Measurements from ENCODE around the gene TBC1D9.

The TBC1D9 gene

DNA sequence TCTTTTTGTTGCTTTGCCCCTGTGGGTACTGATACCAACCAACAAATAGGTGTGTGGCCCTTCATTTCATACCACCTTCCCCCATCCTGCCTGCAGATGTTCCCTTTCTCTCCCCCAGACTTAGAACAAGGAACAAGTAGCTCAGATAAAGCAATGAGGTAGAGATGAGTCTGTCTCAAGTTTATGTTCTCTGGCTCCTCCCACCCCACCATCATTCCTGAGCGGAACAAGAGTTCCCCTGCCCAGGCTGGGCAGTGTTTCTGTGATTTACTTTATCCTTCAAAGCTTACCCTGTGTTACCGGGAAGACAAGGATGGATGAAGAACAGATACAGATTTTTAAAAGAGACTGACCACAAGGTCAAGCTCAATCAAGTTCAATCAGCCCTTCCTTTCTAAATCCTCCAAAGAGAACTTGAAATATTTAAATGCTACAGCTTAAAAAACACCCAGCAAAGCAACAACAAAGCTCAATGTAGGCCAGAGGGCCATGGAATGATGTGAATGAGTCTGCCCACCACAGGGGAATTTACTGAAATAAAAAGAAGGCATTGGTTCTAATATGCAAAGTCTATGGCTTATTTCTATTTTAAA, 107.4 kb downstream of the TBC1D9 start:
- DNase-seq (ENCODE audit: low read depth in 2 of 2): no peak

DNA sequence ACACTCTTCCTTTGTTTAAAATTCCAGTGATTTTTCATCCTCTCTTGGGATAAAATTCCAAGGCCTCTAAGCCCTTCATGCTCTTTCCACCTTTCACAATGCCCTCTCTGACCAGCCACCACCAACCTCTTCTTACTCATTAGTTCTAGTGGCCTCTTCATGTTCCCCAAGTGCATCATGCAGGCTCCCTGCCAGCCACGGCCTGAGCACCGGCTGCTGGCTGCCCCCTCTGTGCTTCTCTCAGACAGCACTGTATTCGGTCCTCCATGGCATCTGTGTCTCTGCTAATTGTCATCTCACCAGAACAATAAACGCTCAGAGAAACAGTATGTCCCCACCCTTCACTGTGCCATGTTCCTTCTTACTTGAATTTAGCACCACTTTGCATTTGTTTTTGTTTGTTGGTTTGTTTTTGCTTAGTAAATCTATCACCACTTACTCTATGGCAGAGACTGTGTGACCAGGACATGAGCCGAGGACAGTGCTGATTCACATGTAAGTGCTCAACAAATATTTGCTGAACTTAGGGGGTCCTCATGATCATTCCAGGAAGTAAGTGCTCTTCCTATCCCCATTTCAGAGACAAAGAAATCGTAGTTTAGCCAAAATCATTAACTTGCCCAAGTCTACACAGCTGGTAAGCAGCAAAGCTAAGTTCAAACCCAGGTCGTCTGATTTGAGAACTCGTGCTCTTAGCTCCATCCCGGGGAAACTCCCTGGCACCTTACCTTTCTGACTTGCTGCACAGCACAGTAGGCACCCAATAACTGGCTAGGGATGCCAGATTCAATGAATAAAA, 110.4 kb downstream of the TBC1D9 start:
- DNase-seq (ENCODE audit: low read depth in 2 of 2): no peak

DNA sequence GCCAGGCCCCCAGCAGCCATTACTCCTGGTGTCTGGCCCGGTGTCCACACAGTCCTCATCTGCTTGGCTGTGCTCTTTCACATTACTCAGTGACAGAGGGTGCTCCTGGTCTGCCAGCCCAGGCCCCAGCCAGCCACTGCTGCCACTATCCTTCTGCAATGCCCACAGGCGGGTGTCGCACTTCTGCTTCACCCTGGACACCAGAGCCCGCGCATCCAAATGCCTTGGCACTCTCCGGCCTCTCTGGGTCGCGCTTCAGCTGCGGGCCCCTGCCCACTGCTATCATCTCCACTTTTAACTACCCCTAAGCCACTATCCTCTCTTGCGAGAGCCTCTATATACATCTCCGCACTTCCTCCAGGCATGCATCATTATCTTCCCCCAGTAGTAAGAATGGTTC, 111.0 kb downstream of the TBC1D9 start:
- no peak for DNase-seq (ENCODE audit: low read depth in 2 of 2)

DNA sequence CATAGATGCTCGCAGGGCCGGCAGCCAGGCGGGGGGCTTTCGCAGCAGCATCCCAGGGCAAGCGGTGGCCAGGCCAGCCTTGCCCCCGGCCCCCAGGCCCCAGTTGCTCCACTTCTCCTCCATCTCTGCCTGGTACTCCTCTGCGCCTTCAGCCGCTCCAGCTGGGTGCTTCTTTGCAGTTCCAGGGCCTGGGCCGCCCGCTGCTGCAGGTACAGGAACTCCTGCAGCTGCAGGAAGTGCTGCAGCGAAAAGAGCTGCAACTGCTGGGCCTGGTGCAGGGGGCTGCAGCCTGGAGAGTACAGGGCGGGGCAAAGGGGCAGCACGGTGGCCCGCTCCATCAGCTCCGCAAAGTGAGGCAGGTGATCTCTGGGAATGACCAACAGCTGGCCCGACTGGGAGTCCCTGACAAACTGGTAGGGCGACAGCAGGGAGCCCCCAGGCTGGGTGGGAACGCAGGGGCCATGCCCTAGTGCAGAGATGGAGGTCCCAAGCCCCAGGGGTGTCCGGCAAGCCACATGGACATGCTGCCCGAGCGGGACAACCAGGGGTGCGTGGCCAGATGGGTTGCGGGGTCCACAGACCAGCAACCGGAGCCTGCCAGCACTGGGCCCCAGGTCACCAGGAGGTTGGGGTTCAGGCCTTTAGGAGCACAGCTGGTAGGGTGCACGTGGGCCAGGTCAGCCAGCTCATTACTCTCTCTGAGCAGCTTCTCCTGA, 111.6 kb downstream of the TBC1D9 start:
- no peak for DNase-seq (ENCODE audit: low read depth in 2 of 2)

DNA sequence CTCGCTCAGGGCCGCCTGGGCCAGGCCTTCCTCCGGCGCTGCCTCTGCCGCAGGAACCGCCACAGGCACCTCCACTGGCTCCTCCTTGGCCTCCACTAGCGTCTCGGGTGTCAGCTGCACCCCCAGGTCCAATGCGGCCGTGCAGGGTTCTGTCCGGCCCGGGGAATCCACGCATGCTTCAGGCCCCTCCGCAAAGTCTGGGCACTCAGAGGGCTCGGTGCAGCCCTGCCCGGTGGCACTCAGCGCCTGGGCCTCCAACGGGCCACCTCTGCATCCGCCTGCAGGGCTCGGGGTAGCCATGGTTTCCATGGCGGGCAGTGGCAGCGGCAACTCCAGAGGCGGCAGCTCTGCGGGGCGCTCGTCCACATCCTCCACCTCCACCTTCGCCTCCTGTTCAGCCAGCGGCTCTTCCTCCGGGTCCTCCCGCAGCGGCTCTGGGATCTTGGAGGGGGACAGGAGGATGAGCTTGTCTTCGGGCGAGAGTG, 112.6 kb downstream of the TBC1D9 start:
- DNase-seq (ENCODE audit: low read depth in 2 of 2): no peak

DNA sequence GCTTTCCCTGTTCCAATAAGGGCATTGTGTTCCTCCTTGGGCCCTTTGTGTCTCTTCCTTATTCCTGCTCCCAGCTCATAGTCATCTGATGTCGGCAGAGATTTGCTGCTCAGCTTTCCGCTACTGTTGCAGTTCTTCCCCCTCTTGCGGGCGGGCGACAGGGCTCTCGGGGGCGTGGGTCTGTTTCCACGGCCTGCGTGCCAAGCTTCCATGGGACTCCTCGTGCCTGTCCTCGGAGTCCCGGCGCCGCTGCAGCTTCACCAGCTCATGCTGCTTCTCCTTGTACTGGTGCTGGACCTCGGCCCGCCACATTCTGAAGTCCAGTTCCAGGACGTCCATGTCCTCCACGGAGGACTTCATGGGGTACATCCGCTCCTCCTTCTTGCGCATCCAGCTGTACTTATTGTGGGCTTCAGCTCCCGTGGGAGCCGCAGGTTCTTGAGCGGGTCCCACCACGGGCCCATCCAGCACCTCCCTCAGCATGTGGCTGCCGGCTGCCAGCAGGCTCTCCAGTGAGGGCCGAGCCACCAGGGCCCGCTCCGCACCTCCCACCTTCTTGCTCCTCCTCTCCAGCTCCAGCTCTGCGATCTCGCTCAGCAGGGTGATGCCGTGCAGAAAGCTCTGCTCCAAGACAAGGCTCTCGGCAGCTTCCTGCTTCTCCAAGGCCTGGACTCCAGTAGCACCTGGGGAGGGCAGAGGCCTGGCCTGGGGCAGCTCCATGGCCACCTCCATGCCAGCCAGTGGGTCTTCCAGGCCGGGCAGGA, 113.3 kb downstream of the TBC1D9 start:
- no peak for DNase-seq (ENCODE audit: low read depth in 2 of 2)

DNA sequence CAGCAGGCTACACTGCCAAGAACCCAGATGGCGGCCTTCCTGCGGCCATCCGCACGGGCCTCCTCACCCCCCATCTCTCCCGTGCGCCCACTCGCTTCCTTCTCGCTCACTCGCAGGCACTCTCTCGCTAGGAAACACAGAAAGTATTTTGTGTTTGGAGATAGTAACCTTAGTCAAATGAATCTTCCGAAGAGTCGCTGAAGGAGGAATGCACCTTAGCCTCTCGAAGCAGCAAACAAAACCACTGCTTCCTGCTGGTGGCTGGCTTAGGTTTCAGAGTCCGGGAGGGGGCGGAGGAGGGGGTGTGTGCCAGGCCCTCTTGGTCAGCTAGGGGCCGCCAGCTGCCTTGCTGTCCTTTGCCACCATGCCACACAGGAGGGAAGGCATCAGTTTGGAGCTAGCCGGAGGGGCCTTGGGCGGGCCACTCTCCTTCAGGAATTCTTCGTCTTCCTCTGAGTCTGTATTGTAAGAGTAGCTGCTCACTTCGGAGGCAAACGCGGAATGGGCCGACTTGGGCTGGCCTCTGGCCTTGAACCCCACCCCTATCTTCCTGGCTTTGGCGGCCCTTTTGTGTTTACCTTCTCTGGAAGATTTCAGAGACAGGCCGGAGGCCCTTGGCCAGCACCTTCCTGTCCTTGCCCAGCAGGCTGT, 114.3 kb downstream of the TBC1D9 start:
- DNase-seq (ENCODE audit: low read depth in 2 of 2): no peak

DNA sequence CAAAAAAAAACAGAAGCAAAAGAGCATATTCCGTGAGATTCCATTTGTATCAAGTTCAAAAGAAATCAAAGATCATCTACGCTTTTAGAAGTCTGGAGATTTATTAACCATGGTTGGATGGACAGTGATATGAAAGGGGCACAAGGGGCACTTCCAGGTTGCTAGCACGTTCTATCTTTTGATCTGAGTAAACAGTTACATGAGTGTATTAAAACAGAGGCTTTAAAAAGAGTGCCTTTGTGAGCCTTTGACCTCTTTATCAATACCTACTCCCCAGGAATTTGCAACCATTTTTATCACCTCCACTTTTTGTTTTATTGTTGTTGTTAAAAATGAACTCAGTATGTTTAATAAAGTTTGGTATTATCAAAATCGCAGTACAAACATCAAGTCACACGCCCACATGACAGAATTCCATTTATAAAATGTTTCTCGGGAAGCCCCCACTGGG, 115.1 kb downstream of the TBC1D9 start:
- DNase-seq (ENCODE audit: low read depth in 2 of 2): no peak

DNA sequence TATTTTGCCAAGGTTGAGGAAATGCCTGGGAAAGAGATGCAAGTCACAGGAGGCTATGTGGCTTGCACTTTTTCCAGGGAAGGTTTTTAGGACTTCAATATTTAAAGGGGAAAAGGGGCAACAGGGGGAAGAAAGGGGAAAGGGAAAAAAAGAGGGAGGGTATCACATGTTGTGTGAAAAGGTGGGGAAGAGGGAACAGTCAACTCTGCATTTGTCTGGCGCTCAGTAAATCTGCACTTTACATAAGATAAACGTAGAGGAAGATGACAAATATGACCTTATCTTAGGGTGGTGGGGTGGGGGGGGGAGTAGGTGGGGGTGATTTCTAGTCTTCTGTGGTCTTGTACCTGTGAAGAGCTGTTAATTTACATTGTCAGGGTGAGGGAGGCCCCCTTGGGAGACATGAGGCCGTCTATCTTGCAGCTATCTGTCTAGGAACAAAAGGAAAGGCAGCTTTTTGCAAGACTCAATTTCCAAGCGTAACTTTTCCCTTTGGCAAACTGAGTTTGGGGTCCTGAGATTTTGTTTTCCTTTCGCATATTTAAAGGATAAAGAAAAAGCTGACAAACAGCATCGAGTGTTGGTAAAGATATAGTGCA, 115.9 kb downstream of the TBC1D9 start:
- DNase-seq (ENCODE audit: low read depth in 2 of 2): no peak

DNA sequence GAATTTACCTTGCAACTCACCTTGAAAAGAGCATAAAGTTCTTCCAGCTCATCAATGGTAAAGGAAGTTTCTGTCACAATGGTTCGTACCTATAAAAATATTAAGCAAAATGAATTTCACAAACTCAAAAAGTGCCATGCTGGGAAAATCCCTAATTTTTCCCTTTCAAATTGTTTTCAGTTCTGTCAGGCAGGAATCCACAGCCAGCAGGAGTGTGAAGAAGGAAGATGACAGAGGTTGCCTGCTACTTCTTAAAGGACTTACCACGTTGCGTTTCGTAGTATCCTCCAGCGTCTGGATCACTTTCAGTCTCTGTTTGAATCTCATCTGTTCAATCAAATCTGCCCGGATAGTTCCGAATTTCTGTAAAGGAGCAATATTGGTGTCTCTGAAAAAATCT, 117.1 kb downstream of the TBC1D9 start:
- no peak for DNase-seq (ENCODE audit: low read depth in 2 of 2)

DNA sequence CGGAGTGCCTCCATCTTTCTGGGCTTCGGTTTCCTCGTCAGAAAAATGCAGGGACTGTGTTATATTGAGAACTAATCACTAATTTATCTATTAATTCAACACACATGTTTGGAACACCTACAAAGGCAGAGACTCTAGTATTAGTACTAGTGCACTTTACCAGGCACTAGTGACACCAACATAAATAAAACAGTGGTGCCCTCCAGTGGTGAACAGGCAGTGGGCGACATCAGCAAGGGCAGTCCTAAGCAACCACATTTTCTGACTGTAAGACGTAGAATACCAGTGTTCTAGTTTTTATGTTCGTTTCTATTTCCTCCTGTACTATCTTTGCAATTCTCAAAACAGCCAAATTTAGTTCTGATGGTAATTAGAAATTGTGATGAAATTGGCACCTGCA, 118.3 kb downstream of the TBC1D9 start:
- peak in 1 of 2 donors; percentile 11 for DNase-seq (ENCODE audit: low read depth in 2 of 2)

DNA sequence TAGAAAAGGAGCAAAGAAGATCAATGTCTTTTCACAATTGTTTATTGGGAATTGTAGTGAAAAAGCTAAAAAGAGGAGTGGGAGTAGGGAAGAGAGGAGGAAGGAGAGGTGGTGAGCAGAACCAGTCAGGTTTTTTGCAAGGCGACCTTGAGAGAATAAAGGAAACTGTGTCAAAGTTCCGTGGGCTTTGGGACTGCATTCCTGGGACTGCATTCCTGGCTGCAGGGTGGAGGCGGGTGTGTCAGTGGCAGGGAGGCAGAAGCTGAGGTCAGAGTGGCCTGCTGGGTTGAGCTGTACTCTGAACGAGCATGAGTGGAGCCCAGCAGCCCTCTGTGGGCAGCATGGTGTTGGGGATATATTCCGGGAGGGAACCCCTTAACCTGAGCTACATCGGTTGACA, 120.6 kb downstream of the TBC1D9 start:
- DNase-seq (ENCODE audit: low read depth in 2 of 2): no peak

DNA sequence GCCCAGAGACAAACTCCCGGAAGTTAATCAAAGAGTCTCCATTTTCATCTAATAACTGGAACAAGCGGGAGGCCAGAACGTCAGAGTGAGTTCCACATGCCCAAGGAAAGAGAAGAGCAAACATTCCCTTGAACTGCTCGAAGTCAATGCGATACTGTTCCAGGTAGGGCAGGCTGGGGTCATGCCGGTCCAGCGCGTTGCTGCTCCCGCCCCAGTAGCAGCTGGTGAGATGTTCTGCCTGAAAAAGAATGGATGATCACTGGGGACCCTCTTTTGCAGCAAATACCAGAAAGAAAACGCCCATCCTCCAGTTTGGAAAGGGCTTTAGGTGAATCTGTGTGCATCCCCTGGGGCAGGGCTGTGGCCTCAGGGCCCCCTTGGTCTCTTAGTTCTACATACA, 122.2 kb downstream of the TBC1D9 start:
- no peak for DNase-seq (ENCODE audit: low read depth in 2 of 2)

DNA sequence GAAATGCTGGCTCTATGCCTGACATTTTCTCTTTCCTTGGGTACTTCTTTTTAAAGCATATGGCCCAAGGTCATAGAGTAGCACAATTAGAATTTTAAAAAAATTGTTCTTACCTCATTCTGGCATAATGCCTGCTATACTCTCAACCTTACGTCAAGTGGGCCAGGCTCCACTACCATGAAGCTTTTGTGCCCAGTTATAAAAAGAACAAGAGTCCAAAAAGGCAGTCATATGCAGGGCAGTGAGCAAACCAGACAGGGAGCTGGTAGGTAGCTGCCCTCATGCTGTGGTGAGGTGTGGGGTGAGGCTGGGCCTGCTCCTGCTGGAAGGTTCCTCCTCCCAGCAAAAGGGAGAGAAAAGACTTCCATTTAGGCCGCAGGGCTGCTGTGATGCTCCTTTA, 123.1 kb downstream of the TBC1D9 start:
- no peak for DNase-seq (ENCODE audit: low read depth in 2 of 2)

DNA sequence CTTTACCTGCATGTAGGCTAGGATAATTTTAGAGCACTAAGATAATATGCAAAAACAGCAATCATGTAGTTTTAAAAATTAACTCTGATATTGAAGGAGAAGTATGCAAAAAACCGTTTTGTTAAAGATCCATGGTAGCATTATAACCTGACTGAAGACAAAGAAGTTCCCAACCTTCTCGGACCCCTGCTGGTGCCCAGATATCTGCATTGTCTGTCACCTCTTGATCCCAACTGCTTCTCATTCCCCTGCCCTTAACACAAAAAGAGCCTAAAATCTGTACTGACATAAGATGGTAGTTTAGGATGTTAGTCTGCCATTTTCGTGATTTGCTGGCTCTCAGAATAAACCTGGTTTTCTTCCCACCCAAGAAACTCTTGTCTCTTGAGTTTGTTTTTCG, 125.9 kb downstream of the TBC1D9 start:
- no peak for DNase-seq (ENCODE audit: low read depth in 2 of 2)

DNA sequence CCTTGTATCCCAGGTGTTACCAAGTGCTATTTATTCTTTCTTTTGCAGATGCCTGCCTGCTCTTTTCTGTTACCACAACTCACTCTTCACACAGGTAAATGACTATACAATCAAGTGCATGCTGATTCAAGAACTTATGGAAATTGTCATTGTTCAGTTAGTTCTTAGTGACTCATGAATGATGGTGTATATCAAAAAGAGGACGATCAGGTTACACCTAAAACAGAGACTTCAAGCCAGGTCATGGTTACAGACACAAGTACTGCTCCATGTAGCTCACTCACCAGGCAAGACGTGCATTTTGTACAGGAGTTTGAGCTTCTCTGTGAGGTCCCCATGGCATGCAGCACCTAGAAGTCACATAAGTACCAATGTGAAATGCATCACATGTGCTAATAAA, 128.2 kb downstream of the TBC1D9 start:
- no peak for DNase-seq (ENCODE audit: low read depth in 2 of 2)

DNA sequence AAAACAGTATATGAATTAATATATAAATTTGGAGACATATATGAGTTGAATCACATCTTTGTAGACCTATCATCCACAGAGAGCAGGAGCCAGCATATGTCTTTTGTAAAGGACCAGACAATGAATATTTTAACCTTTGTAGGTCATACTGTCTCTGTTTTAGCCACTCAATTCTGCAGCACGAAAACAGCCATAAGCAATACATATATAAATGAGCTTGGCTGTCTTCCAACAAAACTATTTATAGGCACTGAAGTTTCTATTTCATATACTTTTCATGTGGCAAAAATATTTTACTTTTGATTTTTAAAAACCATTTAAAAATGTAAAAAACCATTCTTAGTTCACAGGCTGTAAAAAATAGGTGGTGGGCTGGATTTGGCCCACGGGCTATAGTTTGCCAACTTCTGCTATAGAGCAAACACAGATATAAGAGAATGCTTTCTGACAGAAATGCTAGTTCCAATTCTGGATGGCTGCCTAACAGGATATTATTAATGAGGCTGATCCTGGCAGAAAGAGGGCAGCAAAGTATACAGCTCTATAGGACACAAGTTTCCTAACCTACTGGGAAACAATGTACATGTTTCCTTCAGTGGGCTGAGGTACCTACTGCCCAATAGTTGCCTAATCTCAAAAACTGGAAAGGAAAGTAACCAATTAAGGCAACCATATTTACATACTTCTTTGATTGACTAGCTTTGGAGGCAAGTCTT, 129.4 kb downstream of the TBC1D9 start:
- DNase-seq (ENCODE audit: low read depth in 2 of 2): no peak

DNA sequence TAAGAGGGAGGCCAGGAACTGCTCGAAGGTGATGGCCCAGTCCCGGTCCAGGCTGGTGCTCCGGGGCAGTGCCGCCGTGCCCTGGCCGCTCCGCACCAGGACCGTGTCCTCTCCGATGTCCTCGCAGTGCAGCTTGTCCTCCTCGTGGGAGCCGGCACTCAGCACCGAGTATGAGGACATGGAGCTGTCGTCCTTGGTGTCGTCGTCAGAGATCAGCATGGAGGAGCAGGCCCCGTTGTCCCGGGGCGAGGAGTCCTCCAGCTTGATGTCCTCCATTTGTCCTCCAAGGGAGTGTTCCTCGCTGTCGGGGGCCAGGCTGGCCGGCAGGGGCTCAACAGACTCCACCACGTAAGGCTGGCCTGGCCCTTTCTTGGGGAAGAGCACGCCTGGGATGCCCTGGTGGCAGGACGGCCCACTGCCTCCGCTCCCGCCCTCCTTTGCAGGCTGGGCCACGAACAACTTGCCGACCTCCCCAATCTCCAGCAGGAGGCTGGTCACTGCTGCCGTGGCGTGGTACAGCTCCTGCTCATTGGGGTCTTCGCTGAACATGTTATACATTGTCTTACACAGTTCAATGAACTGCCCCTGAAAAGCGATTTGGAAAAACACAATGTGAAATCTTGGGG, 133.7 kb downstream of the TBC1D9 start:
- DNase-seq (ENCODE audit: low read depth in 2 of 2): no peak

DNA sequence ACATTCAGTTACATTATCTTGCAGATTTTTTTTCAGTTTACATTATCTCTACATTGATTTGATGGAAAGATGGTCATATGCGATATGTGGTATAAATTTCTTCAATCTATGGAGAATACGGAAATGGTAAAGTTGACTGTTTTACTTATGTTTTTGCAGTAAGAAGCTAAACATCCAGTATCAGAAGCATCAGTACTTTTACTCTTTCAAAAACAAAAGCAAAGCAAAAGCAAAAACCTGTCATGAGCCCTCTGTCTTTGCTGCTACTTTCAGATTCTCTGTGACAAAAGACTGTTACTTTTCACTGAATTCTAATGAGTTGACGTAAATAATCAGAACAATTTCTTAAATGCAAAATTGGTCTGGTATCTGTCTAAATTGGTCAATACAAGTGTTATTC, 135.0 kb downstream of the TBC1D9 start:
- no peak for DNase-seq (ENCODE audit: low read depth in 2 of 2)

Measured in stimulated activated CD4-positive, alpha-beta T cell treated with anti-CD3 and anti-CD28 coated beads, Interleukin-4, amount 100 ng/mL, for 48 hours (primary cell).